Keratinocyte (primary cell): Measurements from ENCODE around the gene POLDIP3.

ENCODE experiments used
- EZH2 ChIP-seq: IDR thresholded peaks from one replicate; pipeline ENCODE4 v1.6.1; 2012; ENCODE audit warnings: inconsistent platforms, mild to moderate bottlenecking, low read length, moderate library complexity
- TF ChIP-seq, protein P1 (sequence below), 3 experiments: IDR thresholded peaks in 1 of 3; conservative IDR thresholded peaks in 1 of 3; optimal IDR thresholded peaks in 1 of 3; 2 replicates in 2 of 3; 3 replicates in 1 of 3; pipeline versions ENCODE3 to v1.5.1; 2011; ENCODE audit warnings: low read length in 3 of 3, mild to moderate bottlenecking in 3 of 3, moderate library complexity in 2 of 3, control low read depth in 1 of 3, inconsistent platforms in 1 of 3; ENCODE audit not compliant: insufficient read depth in 2 of 3; ENCODE audit errors: extremely low read depth in 1 of 3

DNA sequence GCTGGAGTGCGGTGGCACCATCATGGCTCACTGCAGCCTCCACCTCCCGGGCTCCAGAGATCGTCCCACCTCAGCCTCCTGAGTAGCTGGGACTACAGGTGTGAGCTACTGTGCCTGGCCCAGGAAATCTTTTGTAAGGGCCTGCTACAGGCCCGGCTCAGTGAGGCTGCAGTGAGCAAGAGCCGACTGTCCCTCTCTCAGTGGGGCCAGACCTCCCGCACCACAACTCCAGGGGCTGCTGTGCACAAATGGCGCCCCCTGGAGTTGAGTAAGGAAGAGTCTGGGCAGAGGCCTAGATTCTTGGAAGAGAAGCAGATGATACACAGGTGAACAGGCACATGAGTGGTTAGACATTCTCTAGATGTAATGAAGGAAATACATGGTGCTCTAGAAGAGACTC lies 53.9 kb downstream of the POLDIP3 start:
- TF ChIP-seq, protein P1, sequence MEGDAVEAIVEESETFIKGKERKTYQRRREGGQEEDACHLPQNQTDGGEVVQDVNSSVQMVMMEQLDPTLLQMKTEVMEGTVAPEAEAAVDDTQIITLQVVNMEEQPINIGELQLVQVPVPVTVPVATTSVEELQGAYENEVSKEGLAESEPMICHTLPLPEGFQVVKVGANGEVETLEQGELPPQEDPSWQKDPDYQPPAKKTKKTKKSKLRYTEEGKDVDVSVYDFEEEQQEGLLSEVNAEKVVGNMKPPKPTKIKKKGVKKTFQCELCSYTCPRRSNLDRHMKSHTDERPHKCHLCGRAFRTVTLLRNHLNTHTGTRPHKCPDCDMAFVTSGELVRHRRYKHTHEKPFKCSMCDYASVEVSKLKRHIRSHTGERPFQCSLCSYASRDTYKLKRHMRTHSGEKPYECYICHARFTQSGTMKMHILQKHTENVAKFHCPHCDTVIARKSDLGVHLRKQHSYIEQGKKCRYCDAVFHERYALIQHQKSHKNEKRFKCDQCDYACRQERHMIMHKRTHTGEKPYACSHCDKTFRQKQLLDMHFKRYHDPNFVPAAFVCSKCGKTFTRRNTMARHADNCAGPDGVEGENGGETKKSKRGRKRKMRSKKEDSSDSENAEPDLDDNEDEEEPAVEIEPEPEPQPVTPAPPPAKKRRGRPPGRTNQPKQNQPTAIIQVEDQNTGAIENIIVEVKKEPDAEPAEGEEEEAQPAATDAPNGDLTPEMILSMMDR (optimal IDR thresholded peaks at IDR 0.05 in 1 of 3, IDR thresholded peaks at IDR 0.05 in 1 of 3, conservative IDR thresholded peaks at IDR 0.05 in 1 of 3; ENCODE audit: extremely low read depth in 1 of 3, insufficient read depth in 2 of 3, low read length in 3 of 3): peak; percentile 38 to 44 (median 44)
- TF ChIP-seq EZH2: no peak
